Measurements from ENCODE around the gene TTC28.

GRCh38 chr22:28435140-28435768, 244.4 kb downstream of the TTC28 start:
- no peak for TF ChIP-seq EZH2 (IDR thresholded peaks at IDR 0.05; ENCODE audit: low read length, missing control alignments)
- TF ChIP-seq CTCF (conservative IDR thresholded peaks at IDR 0.05 in 1 of 2, IDR thresholded peaks at IDR 0.05 in 1 of 2; ENCODE audit: low read depth in 1 of 2, low read length in 2 of 2), result no peak
